Large intestine (tissue), 3 donors: ENCODE data around the gene AJAP1. TPM values are rescaled to one million over a fixed set of nuclear protein-coding genes. Genes with fewer than 3 reads are reported as not detected.
"Not testable (repeated sequence)": the region's sequence is repeated elsewhere in the genome, so short reads cannot be mapped to it uniquely, and the experiment has no call there.

Experiments used
- DNase-seq, 2 donors: peaks; one replicate each; pipeline versions ENCODE4 v3.0.0 to v3.0.0-alpha.2; 2013
- H3K27ac ChIP-seq: one replicate; pipeline ENCODE4 v1.5.1; 2013; ENCODE audit warnings: low read length
- H3K27me3 ChIP-seq: 2 replicates; pipeline ENCODE4 v1.6.1; 2013; ENCODE audit warnings: low read length; ENCODE audit not compliant: control insufficient read depth, insufficient read depth
- H3K36me3 ChIP-seq: 2 replicates; pipeline ENCODE4 v1.6.1; 2013; ENCODE audit warnings: low read length; ENCODE audit not compliant: control insufficient read depth, insufficient read depth
- H3K4me1 ChIP-seq: one replicate; pipeline ENCODE4 v1.6.1; 2013; ENCODE audit warnings: low read length; ENCODE audit not compliant: control insufficient read depth, insufficient read depth
- H3K4me3 ChIP-seq: one replicate; pipeline ENCODE4 v1.5.1; 2013; ENCODE audit warnings: low read length
- H3K9me3 ChIP-seq: one replicate; pipeline ENCODE4 v1.6.1; 2013; ENCODE audit warnings: mild to moderate bottlenecking, low read depth, low read length, moderate library complexity; ENCODE audit not compliant: control insufficient read depth
- WGBS: methylation state at CpG from one replicate; pipeline ENCODE4 v1.1.5; 2013; ENCODE audit warnings: low lambda C conversion rate; ENCODE audit not compliant: insufficient coverage; 5-methylcytosine and 5-hydroxymethylcytosine counted together
- polyA plus RNA-seq: library from polyadenylated mRNA; unstranded; fragments of 120-200 nt; gene quantifications from one replicate; pipeline ENCODE4 v1.2.1, GENCODE V29; 2013

The AJAP1 gene
- polyA plus RNA-seq, 1 donor = 0.57 TPM

GRCh38 chr1:4617506-4617905, 36.9 kb upstream of the AJAP1 start:
- no peak overlapping the region for H3K27ac ChIP-seq
- no peaks in the 10 kb centered on the region for H3K36me3 ChIP-seq
- WGBS = no CpG with 5 or more reads among the region's 6 CpGs
- H3K9me3 ChIP-seq = no peaks in the 10 kb centered on the region
- no peaks in the 10 kb centered on the region for H3K27me3 ChIP-seq
- no peaks in the 10 kb centered on the region for H3K4me1 ChIP-seq
- DNase-seq = no peak
- no peak overlapping the region for H3K4me3 ChIP-seq

GRCh38 chr1:4618827-4619226, 35.6 kb upstream of the AJAP1 start:
- not testable (repeated sequence) for H3K9me3 ChIP-seq, DNase-seq, H3K36me3 ChIP-seq, H3K4me1 ChIP-seq, H3K27ac ChIP-seq, H3K4me3 ChIP-seq, H3K27me3 ChIP-seq
- 100% methylated on average over 2 of the region's 3 CpGs for WGBS

- H3K4me3 ChIP-seq = no peak overlapping the region
- no peaks in the 10 kb centered on the region for H3K4me1 ChIP-seq
- no peaks in the 10 kb centered on the region for H3K9me3 ChIP-seq
- WGBS = no CpG with 5 or more reads among the region's 5 CpGs
- H3K36me3 ChIP-seq = no peaks in the 10 kb centered on the region
- H3K27me3 ChIP-seq = no peaks in the 10 kb centered on the region
- no peak overlapping the region for H3K27ac ChIP-seq
- no peak for DNase-seq
Measured at GRCh38 chr1:4621646-4622045, 32.8 kb upstream of the AJAP1 start.

GRCh38 chr1:4622821-4623220, 31.6 kb upstream of the AJAP1 start:
- no peaks in the 10 kb centered on the region for H3K27me3 ChIP-seq
- no peak overlapping the region for H3K27ac ChIP-seq
- H3K36me3 ChIP-seq = no peaks in the 10 kb centered on the region
- no peaks in the 10 kb centered on the region for H3K4me1 ChIP-seq
- no peak overlapping the region for H3K4me3 ChIP-seq
- no CpG with 5 or more reads among the region's 10 CpGs for WGBS
- DNase-seq = no peak
- no peaks in the 10 kb centered on the region for H3K9me3 ChIP-seq

GRCh38 chr1:4624141-4624715, 30.2 kb upstream of the AJAP1 start:
- Histone ChIP-seq H3K9me3 (no peaks in the 10 kb centered on the region), H3K27me3 (no peaks in the 10 kb centered on the region), H3K4me1 (no peaks in the 10 kb centered on the region), H3K36me3 (no peaks in the 10 kb centered on the region), H3K4me3 (no peak overlapping the region), H3K27ac (no peak overlapping the region)
- no peak for DNase-seq
- no CpG with 5 or more reads among the region's 10 CpGs for WGBS

- Histone ChIP-seq H3K36me3 (no peaks in the 10 kb centered on the region), H3K4me1 (no peaks in the 10 kb centered on the region), H3K27me3 (no peaks in the 10 kb centered on the region), H3K9me3 (no peaks in the 10 kb centered on the region), H3K27ac (no peak overlapping the region), H3K4me3 (no peak overlapping the region)
- no CpG with 5 or more reads among the region's 9 CpGs for WGBS
- DNase-seq = no peak
Measured at GRCh38 chr1:4624801-4625200, 29.6 kb upstream of the AJAP1 start.

GRCh38 chr1:4626061-4626460, 28.3 kb upstream of the AJAP1 start:
- Histone ChIP-seq H3K27me3 (no peaks in the 10 kb centered on the region), H3K4me3 (no peak overlapping the region), H3K9me3 (no peaks in the 10 kb centered on the region), H3K27ac (no peak overlapping the region), H3K4me1 (no peaks in the 10 kb centered on the region), H3K36me3 (no peaks in the 10 kb centered on the region)
- WGBS = no CpG with 5 or more reads among the region's 13 CpGs
- no peak for DNase-seq

GRCh38 chr1:4626560-4627319, 27.7 kb upstream of the AJAP1 start:
- no peaks in the 10 kb centered on the region for H3K36me3 ChIP-seq
- no peaks in the 10 kb centered on the region for H3K9me3 ChIP-seq
- no peak overlapping the region for H3K4me3 ChIP-seq
- WGBS = 100% methylated on average over 1 of the region's 9 CpGs
- no peaks in the 10 kb centered on the region for H3K27me3 ChIP-seq
- no peak overlapping the region for H3K27ac ChIP-seq
- DNase-seq = no peak
- no peaks in the 10 kb centered on the region for H3K4me1 ChIP-seq

- WGBS = 50% methylated on average over 1 of the region's 12 CpGs
Measured at GRCh38 chr1:4627353-4627752, 27.1 kb upstream of the AJAP1 start.

GRCh38 chr1:4628992-4629391, 25.4 kb upstream of the AJAP1 start:
- H3K4me3 ChIP-seq = no peak overlapping the region
- no peaks in the 10 kb centered on the region for H3K27me3 ChIP-seq
- H3K36me3 ChIP-seq = no peaks in the 10 kb centered on the region
- H3K4me1 ChIP-seq = no peaks in the 10 kb centered on the region
- no peak for DNase-seq
- no peaks in the 10 kb centered on the region for H3K9me3 ChIP-seq
- H3K27ac ChIP-seq = no peak overlapping the region
- no CpG with 5 or more reads among the region's 7 CpGs for WGBS

More at GRCh38 chr1:4627353-4627752, 27.1 kb upstream of the AJAP1 start:
- Histone ChIP-seq H3K4me1 (no peaks in the 10 kb centered on the region), H3K9me3 (no peaks in the 10 kb centered on the region), H3K4me3 (no peak overlapping the region), H3K27ac (no peak overlapping the region), H3K27me3 (no peaks in the 10 kb centered on the region), H3K36me3 (no peaks in the 10 kb centered on the region)
- no peak for DNase-seq

GRCh38 chr1:4630561-4630960, 23.8 kb upstream of the AJAP1 start:
- no peaks in the 10 kb centered on the region for H3K4me1 ChIP-seq
- H3K27ac ChIP-seq = no peak overlapping the region
- H3K36me3 ChIP-seq = no peaks in the 10 kb centered on the region
- no CpG with 5 or more reads among the region's 7 CpGs for WGBS
- no peak overlapping the region for H3K4me3 ChIP-seq
- H3K9me3 ChIP-seq = no peaks in the 10 kb centered on the region
- no peaks in the 10 kb centered on the region for H3K27me3 ChIP-seq
- no peak for DNase-seq
